Colonic mucosa (tissue), 4 donors: ENCODE measurements around the gene OR11H6. TPM values are rescaled to one million over a fixed set of nuclear protein-coding genes. Genes with fewer than 3 reads are reported as not detected.
"Not testable (repeated sequence)": the region's sequence is repeated elsewhere in the genome, so short reads cannot be mapped to it uniquely, and the experiment has no call there.

Experiments
- DNase-seq: peaks from one replicate; pipeline ENCODE4 v3.0.0-alpha.2; 2020
- H3K27ac ChIP-seq: fragments of 200-600 bp; one replicate; pipeline ENCODE4 v1.8.0; 2021
- H3K27me3 ChIP-seq: fragments of 200-600 bp; one replicate; pipeline ENCODE4 v1.8.0; 2021
- H3K36me3 ChIP-seq: fragments of 200-600 bp; one replicate; pipeline ENCODE4 v1.8.0; 2021
- H3K4me1 ChIP-seq: fragments of 200-600 bp; one replicate; pipeline ENCODE4 v1.8.0; 2021; ENCODE audit warnings: mild to moderate bottlenecking
- H3K4me3 ChIP-seq: fragments of 200-600 bp; one replicate; pipeline ENCODE4 v1.8.0; 2021
- H3K9ac ChIP-seq, 2 donors: one replicate each; pipeline ENCODE4 v1.7.0; 2013; ENCODE audit warnings: control low read depth in 2 of 2, low read depth in 2 of 2, low read length in 2 of 2
- H3K9me3 ChIP-seq: fragments of 200-600 bp; one replicate; pipeline ENCODE4 v1.8.0; 2021
- CTCF ChIP-seq: fragments of 200-600 bp; IDR thresholded peaks from one replicate; pipeline ENCODE4 v1.8.0; 2022; ENCODE audit warnings: antibody characterized with exemption, mild to moderate bottlenecking
- intact Hi-C: fragments of 100-400 bp; cut with DNase I; formaldehyde crosslinking; loops from one replicate; pipeline ENCODE4 v1.14.1; 2022
- total RNA-seq, 2 donors: library from RNA; stranded (reverse); fragmentation: NEBNext Ultra II Directional in 1 of 2; extraction: Animal tissue kit (Norgen Biotek cat#: 25700) in 1 of 2; gene quantifications; one replicate each; pipeline ENCODE4 v1.2.1, GENCODE V29; 2021
- donor health status: healthy.
- donor health status: DM: no; HTN: no; CAD: no.
- donor health status: DM: no; HTN: no; CAD: no.

OR11H6 gene
- total RNA-seq, 2 donors from 2014 or later: not detected

- Histone ChIP-seq H3K9me3 (no peaks in the 10 kb centered on the region), H3K9ac (no peak overlapping the region), H3K27me3 (no peaks in the 10 kb centered on the region), H3K27ac (no peak overlapping the region), H3K4me3 (no peak overlapping the region), H3K36me3 (no peaks in the 10 kb centered on the region), H3K4me1 (no peaks in the 10 kb centered on the region)
- no peak for TF ChIP-seq CTCF
- DNase-seq: no peak
- intact Hi-C loops: no loop called here
Observed at GRCh38 chr14:20215196-20215595, 8.3 kb upstream of the OR11H6 start.

- no peak for TF ChIP-seq CTCF
- Histone ChIP-seq H3K4me1 (no peaks in the 10 kb centered on the region), H3K4me3 (no peak overlapping the region), H3K27ac (no peak overlapping the region), H3K9me3 (no peaks in the 10 kb centered on the region), H3K36me3 (no peaks in the 10 kb centered on the region), H3K9ac (no peak overlapping the region), H3K27me3 (no peaks in the 10 kb centered on the region)
- no peak for DNase-seq
- intact Hi-C loops: no loop called here
Observed at GRCh38 chr14:20219033-20219432, 4.5 kb upstream of the OR11H6 start.

GRCh38 chr14:20228681-20229080 lies 5.2 kb downstream of the OR11H6 start, which contains the start of gene OR11H7:
Gene OR11H7 (plus strand): TSS chr14:20228981.
- Histone ChIP-seq H3K27ac (no peak within 1 kb of the TSS), H3K27me3 (no peaks in the 10 kb centered on the region), H3K36me3 (no peaks in the 10 kb centered on the region), H3K9me3 (no peaks in the 10 kb centered on the region), H3K4me3 (no peak within 1 kb of the TSS), H3K9ac (no peak within 1 kb of the TSS), H3K4me1 (no peaks in the 10 kb centered on the region)
- DNase-seq: no peak
- intact Hi-C loops: no loop called here
- no peak for TF ChIP-seq CTCF

DNA sequence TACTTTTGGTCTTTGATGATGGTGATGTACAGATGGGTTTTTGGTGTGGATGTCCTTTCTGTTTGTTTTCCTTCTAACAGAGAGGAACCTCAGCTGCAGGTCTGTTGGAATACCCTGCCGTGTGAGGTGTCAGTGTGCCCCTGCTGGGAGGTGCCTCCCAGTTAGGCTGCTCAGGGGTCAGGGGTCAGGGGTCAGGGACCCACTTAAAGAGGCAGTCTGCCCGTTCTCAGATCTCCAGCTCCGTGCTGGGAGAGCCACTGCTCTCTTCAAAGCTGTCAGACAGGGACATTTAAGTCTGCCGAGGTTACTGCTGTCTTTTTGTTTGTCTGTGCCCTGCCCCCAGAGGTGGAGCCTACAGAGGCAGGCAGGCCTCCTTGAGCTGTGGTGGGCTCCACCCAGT lies 11.9 kb downstream of the OR11H6 start:
- H3K27ac ChIP-seq, H3K4me1 ChIP-seq, H3K4me3 ChIP-seq, H3K27me3 ChIP-seq, H3K36me3 ChIP-seq, DNase-seq, H3K9me3 ChIP-seq, H3K9ac ChIP-seq, intact Hi-C loops: not testable (repeated sequence)

DNA sequence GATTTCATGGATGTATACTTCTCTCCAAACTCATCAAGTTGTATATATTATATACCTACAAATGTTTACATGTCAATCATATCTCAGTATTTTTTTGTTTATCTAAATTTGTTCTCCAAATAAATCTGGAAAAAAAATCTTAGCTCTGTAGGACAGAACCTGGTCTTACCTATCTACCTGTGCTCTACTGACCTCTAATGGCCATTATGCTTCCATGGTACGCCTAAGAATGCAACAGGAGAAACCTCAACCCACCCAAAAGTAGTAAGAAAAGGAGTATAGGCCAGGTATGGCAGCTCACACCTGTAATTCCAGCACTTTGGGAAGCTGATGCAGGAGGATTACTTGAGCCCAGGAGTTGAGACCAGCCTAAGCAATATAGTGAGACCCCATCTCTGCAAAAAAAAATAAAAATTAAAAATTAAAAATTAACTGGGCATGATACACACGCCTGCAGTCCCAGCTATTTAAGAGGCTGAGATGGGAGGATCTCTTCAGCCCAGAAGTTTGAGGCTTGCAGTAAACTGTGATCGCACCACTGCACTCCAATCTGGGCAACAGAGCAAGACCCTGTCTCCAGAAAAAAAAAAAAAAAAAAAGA lies 24.2 kb downstream of the OR11H6 start:
- intact Hi-C loops: no loop called here

More for the DNA sequence above, 24.2 kb downstream of the OR11H6 start:
- Histone ChIP-seq H3K36me3 (no peaks in the 10 kb centered on the region), H3K27me3 (no peaks in the 10 kb centered on the region), H3K4me3 (no peak overlapping the region), H3K4me1 (no peaks in the 10 kb centered on the region), H3K9me3 (no peaks in the 10 kb centered on the region), H3K9ac (no peak overlapping the region), H3K27ac (no peak overlapping the region)
- no peak for TF ChIP-seq CTCF
- no peak for DNase-seq
